Activated T-helper 17 cell treated with anti-CD3 and anti-CD28 coated beads, Interleukin-2, amount 50 U/mL, for 72 hours (primary cell): ENCODE results near the gene MTMR4. TPM values are rescaled to one million over a fixed set of nuclear protein-coding genes. Genes with fewer than 3 reads are reported as not detected.

Source experiments
- ATAC-seq: fragments of 150-1000 bp; cut with Tn5 transposase; replicated peaks from 2 replicates; pipeline ENCODE4 v1.10.0; 2021; ENCODE audit warnings: mild to moderate bottlenecking, moderate library complexity
- H3K27ac Mint-ChIP-seq: one replicate; pipeline ENCODE4 v1.8.0; 2022; ENCODE audit warnings: mixed read lengths
- H3K27me3 Mint-ChIP-seq: one replicate; pipeline ENCODE4 v1.8.0; 2022; ENCODE audit warnings: mixed read lengths
- H3K36me3 Mint-ChIP-seq: one replicate; pipeline ENCODE4 v1.8.0; 2022; ENCODE audit warnings: low read depth, mild to moderate bottlenecking, mixed read lengths
- H3K4me1 Mint-ChIP-seq: one replicate; pipeline ENCODE4 v1.8.0; 2022; ENCODE audit warnings: mixed read lengths
- H3K4me3 Mint-ChIP-seq: one replicate; pipeline ENCODE4 v1.8.0; 2022; ENCODE audit warnings: mild to moderate bottlenecking, mixed read lengths
- H3K9me3 Mint-ChIP-seq: one replicate; pipeline ENCODE4 v1.8.0; 2022; ENCODE audit warnings: mixed read lengths
- total RNA-seq, 2 donors: library from RNA; stranded (reverse); gene quantifications; one replicate each; pipeline ENCODE4 v1.2.3, GENCODE V29; 2022

MTMR4 gene
- total RNA-seq, 2 donors from 2014 or later = 67.1 to 72.1 TPM

DNA sequence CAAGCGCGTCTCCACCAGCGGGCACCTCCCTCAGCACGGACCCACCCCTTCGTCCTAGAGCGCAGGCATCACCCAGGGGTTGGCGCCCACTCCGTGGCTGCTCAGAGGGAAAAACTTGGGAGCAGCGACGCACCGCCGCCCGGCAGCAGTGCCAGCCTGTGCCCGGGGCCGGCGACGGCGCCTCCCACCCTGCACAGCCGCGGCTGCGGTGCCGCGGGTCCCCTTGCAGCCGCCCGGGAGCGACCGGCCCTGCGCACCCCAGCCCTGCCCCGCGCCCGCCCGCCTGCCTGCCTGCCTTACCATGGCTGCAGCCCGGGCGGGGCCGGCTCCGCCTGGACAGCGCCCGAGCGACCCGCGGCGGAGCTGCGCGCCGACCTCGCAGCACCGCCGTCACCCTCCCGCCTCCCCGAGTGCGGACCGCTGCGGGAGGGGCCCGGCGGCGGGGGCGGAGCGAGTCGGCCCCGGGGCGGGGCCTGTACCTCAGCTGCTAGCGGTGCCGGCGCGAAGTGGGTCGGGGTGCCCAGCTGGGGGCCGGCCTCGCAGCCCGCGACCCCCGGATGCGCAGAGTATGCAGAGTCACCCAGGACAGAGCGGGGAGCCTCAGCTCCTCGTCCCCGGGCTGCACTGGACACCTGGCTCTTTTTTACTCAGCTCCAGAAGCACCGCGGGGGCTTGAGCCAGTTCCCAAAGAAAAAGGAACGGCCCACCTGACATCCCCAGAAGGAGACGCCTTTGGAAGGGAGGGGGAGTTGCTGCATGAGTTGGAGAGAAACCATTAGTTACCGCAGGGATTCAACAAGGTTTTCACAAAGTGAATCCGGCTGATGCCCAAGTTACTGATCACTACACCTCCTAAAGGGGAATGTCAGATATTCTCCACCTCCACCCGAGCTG, 17.5 kb upstream of the MTMR4 start:
- Mint-ChIP-seq H3K4me1 (no peaks in the 10 kb centered on the region), H3K4me3 (peak overlapping the region; percentile 25), H3K9me3 (no peaks in the 10 kb centered on the region), H3K36me3 (no peaks in the 10 kb centered on the region), H3K27ac (no peak overlapping the region), H3K27me3 (peaks cover 26% of the 10 kb centered on the region)
- peak; percentile 93 for ATAC-seq

DNA sequence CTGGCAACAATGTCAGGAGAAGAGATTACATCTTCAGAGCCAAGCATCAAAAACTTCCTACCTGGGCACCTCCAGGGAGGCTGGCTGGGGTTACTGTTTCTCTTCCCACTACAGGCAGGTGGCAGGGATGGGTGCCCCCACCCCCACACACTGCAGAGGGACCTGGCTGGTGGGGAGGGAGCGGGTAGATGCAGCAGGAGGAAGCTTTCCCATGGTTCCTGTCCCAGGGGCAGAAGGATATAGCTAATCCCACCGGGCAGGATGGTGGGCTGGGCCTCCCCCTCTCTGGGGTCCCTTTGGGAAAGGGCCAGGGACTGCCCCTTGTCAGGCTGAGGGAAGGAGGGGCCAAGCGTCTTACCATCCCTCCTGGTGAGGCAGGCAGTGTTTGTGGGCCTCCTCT, 16.7 kb upstream of the MTMR4 start:
- H3K27ac Mint-ChIP-seq = no peak overlapping the region
- no peaks in the 10 kb centered on the region for H3K36me3 Mint-ChIP-seq
- no peak for ATAC-seq
- H3K27me3 Mint-ChIP-seq = peaks cover 25% of the 10 kb centered on the region
- peak overlapping the region; percentile 20 for H3K4me3 Mint-ChIP-seq
- no peaks in the 10 kb centered on the region for H3K4me1 Mint-ChIP-seq
- no peaks in the 10 kb centered on the region for H3K9me3 Mint-ChIP-seq

DNA sequence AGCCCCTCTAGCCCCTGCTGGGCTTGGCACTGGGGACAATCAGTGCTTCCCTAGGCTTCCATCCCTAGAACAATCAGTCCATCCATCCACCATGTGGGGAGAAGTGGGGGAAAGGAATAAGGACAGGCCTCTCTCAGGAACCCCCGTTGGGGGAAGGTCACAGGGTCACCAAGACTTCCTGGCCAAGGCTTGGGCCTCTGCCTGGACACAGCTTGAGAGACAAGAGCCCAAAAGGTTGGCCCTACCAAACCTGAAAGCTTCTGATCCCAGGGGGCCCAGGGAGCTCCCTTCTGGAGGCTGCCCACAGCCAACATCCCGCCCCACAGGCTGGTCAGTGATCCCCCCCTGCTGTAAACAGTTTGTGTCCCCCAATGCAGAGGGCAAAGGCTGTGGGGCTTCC, 16.2 kb upstream of the MTMR4 start:
- no peaks in the 10 kb centered on the region for H3K9me3 Mint-ChIP-seq
- H3K4me3 Mint-ChIP-seq = peak overlapping the region; percentile 20
- no peak for ATAC-seq
- no peak overlapping the region for H3K27ac Mint-ChIP-seq
- H3K4me1 Mint-ChIP-seq = no peaks in the 10 kb centered on the region
- H3K36me3 Mint-ChIP-seq = no peaks in the 10 kb centered on the region
- H3K27me3 Mint-ChIP-seq = peaks cover 20% of the 10 kb centered on the region

- no peaks in the 10 kb centered on the region for H3K9me3 Mint-ChIP-seq
- H3K4me3 Mint-ChIP-seq = no peak overlapping the region
- H3K4me1 Mint-ChIP-seq = no peaks in the 10 kb centered on the region
- no peaks in the 10 kb centered on the region for H3K36me3 Mint-ChIP-seq
- H3K27me3 Mint-ChIP-seq = peaks cover 13% of the 10 kb centered on the region
- H3K27ac Mint-ChIP-seq = peak overlapping the region; percentile 28
- ATAC-seq = no peak
Measured at GRCh38 chr17:58529275-58529674, 14.8 kb upstream of the MTMR4 start.

DNA sequence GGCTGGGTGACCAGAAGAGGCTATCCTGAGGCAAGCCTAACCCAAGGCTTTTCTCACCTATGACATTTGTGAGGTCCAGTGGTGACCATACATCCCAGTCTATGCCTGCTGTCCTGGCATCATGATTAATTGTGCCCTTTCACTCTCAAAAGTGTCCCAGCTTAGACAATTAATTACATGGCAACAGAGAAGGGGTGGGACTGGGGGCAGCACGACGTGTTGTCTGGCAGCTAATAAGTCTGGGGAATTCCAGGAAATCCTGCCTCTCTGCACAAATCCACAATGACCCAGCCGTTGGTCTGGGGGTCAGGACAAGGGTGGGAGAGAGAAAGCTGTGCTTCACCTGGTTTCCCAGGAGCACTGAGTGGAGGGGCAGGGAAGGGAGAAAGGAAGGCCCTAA, 14.0 kb upstream of the MTMR4 start:
- Mint-ChIP-seq H3K9me3 (no peaks in the 10 kb centered on the region), H3K27me3 (peaks cover 12% of the 10 kb centered on the region), H3K36me3 (no peaks in the 10 kb centered on the region), H3K27ac (no peak overlapping the region), H3K4me1 (no peaks in the 10 kb centered on the region), H3K4me3 (no peak overlapping the region)
- ATAC-seq = no peak

GRCh38 chr17:58527949-58528348, 13.5 kb upstream of the MTMR4 start:
- Mint-ChIP-seq H3K4me1 (no peaks in the 10 kb centered on the region), H3K27me3 (peaks cover 7% of the 10 kb centered on the region), H3K36me3 (no peaks in the 10 kb centered on the region), H3K4me3 (no peak overlapping the region), H3K9me3 (no peaks in the 10 kb centered on the region), H3K27ac (peak overlapping the region; percentile 12)
- peak; percentile 27 for ATAC-seq

DNA sequence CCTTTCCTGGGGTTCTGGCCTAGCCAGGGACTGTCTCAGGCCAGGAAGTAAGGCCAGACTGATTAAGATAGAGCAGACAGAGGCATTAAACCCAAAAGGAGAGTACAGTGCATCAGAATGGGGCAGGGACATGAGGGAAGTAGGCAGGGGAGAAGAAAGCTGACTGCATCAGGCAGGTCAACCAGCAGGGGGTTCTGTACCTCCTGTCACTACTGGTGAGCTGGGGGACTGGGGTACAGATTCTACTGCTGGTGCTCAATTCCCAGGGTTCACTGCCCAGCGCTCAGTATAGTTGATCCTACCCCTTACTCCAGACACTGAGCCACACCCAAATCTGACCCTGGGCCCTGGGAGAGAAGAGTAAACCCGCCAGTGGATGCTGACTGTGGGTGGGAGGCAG, 12.9 kb upstream of the MTMR4 start:
- H3K27ac Mint-ChIP-seq = peak overlapping the region; percentile 52
- no peaks in the 10 kb centered on the region for H3K4me1 Mint-ChIP-seq
- no peaks in the 10 kb centered on the region for H3K36me3 Mint-ChIP-seq
- ATAC-seq = no peak
- no peak overlapping the region for H3K4me3 Mint-ChIP-seq
- peaks cover 6% of the 10 kb centered on the region for H3K27me3 Mint-ChIP-seq
- H3K9me3 Mint-ChIP-seq = no peaks in the 10 kb centered on the region

GRCh38 chr17:58525239-58525638, 10.8 kb upstream of the MTMR4 start:
- H3K36me3 Mint-ChIP-seq = no peaks in the 10 kb centered on the region
- no peaks in the 10 kb centered on the region for H3K9me3 Mint-ChIP-seq
- no peak overlapping the region for H3K27ac Mint-ChIP-seq
- no peaks in the 10 kb centered on the region for H3K4me1 Mint-ChIP-seq
- no peak for ATAC-seq
- H3K27me3 Mint-ChIP-seq = peaks cover 6% of the 10 kb centered on the region
- no peak overlapping the region for H3K4me3 Mint-ChIP-seq

DNA sequence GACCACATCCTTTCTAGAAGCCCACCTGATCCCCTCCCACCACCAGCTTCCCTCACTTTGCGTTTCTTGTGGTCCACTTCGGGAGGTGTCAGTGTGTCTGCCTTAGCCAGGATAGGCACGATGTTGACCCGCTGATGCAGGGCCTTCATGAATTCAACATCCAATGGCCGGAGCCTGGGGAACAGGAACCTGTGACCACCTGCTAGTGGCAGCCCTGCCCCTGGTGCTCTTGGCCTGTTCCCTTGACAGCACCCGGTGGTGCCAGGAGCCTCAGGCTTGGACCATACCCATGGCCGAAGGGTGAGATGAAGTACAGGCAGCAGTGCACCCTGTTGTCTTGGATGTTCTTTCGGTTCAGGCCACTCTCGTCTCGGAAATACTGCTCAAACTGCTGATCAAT, 7.2 kb upstream of the MTMR4 start:
- Mint-ChIP-seq H3K4me1 (peaks cover 4% of the 10 kb centered on the region), H3K4me3 (no peak overlapping the region), H3K27me3 (no peaks in the 10 kb centered on the region), H3K27ac (no peak overlapping the region), H3K9me3 (no peaks in the 10 kb centered on the region), H3K36me3 (peaks cover 6% of the 10 kb centered on the region)
- ATAC-seq = no peak

DNA sequence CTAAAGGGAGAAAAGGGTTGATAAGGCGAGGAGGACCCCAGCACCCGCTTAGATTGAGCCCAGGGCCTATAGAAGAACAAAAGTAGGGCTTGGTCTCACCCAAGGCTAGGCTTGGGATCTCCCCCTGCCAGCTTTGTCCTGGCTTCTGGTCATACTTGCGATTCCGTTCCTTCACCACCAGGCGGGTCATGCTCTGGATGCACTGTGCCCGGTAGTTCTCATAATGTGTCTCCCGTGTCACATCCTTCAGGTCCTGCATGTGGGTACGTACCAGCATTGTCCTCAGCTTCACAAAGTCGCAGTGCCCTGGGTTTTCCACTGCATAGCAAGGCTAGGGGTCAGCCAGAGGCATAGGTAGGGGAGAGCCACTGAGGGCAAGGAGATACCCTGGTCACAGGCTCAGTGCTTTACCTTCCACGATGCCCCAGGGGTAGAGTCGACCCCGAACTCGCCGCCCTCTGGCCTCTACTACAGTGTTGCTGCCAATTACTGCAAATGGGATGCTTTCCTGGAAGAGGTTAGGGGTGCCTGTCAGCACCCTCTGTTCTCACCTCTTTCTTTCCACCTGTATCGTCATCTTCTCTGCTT, 6.5 kb upstream of the MTMR4 start:
- no peak overlapping the region for H3K27ac Mint-ChIP-seq
- no peak overlapping the region for H3K4me3 Mint-ChIP-seq
- H3K9me3 Mint-ChIP-seq = no peaks in the 10 kb centered on the region
- peaks cover 6% of the 10 kb centered on the region for H3K36me3 Mint-ChIP-seq
- ATAC-seq = no peak
- peaks cover 11% of the 10 kb centered on the region for H3K4me1 Mint-ChIP-seq
- H3K27me3 Mint-ChIP-seq = no peaks in the 10 kb centered on the region

DNA sequence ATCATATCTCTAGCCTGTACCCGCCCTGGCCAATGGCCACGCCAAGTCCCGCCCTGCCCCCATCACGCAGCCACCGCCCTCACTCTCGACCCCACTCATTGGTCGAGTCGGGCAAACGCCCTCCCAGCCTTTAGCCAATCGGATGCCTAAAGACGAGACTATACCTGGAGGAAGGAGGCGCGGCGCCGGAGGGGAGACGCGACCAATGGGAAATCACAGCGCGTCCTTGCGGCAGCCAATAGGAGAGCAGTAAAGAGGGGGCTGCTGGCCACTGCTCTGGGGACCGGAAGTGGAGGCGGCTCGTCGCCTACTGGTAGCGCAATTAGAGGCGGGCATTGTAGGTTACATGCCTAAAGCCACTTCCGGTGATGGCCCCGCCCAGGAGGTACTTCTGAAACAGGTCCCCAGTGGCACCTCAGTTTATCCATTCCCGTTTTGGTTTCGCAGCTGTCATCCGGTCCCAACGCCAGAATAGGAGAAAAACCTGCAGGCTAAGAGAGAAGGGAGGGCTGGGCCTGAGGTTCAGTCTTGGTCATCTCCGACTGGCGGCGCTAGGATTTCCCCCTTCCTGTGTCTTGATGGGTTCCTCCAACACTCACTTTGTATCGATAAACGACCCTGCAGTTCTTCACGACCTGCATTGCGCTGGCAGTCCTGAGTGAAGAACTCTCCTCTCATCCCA, 3.6 kb upstream of the MTMR4 start:
- no peaks in the 10 kb centered on the region for H3K27me3 Mint-ChIP-seq
- peak overlapping the region; percentile 59 for H3K27ac Mint-ChIP-seq
- peak; percentile 87 for ATAC-seq
- H3K9me3 Mint-ChIP-seq = no peaks in the 10 kb centered on the region
- H3K4me3 Mint-ChIP-seq = peak overlapping the region; percentile 94
- H3K36me3 Mint-ChIP-seq = peaks cover 15% of the 10 kb centered on the region
- H3K4me1 Mint-ChIP-seq = peaks cover 16% of the 10 kb centered on the region

- Mint-ChIP-seq H3K4me1 (peaks cover 20% of the 10 kb centered on the region), H3K4me3 (peak overlapping the region; percentile 94), H3K9me3 (no peaks in the 10 kb centered on the region), H3K27ac (peak overlapping the region; percentile 59), H3K36me3 (peaks cover 21% of the 10 kb centered on the region), H3K27me3 (no peaks in the 10 kb centered on the region)
- ATAC-seq = no peak
Measured at GRCh38 chr17:58517378-58517927, 3.0 kb upstream of the MTMR4 start.

GRCh38 chr17:58516644-58517377, 2.4 kb upstream of the MTMR4 start:
- H3K27ac Mint-ChIP-seq = peak overlapping the region; percentile 59
- peaks cover 20% of the 10 kb centered on the region for H3K4me1 Mint-ChIP-seq
- H3K4me3 Mint-ChIP-seq = peak overlapping the region; percentile 94
- peaks cover 27% of the 10 kb centered on the region for H3K36me3 Mint-ChIP-seq
- no peaks in the 10 kb centered on the region for H3K9me3 Mint-ChIP-seq
- no peak for ATAC-seq
- no peaks in the 10 kb centered on the region for H3K27me3 Mint-ChIP-seq

- Mint-ChIP-seq H3K27ac (peak overlapping the region; percentile 58), H3K4me1 (peaks cover 30% of the 10 kb centered on the region)
Measured at GRCh38 chr17:58515286-58515685, 848 bp upstream of the MTMR4 start.

More at GRCh38 chr17:58515286-58515685, 848 bp upstream of the MTMR4 start:
- Mint-ChIP-seq H3K36me3 (peaks cover 42% of the 10 kb centered on the region), H3K27me3 (no peaks in the 10 kb centered on the region), H3K4me3 (peak overlapping the region; percentile 94), H3K9me3 (no peaks in the 10 kb centered on the region)
- ATAC-seq = no peak
